HepG2 (cell line): Measurements from ENCODE around the gene CPNE5. TPM values are rescaled to one million over a fixed set of nuclear protein-coding genes. Genes with fewer than 3 reads are reported as not detected.
A peak's percentile ranks its signal among the peaks of the same experiment; 100 is the strongest.

ENCODE experiments used
- ATAC-seq: fragments of 200-7000 bp; cut with Tn5 transposase; 3 replicates; pipeline ENCODE4 v1.9.1; 2020; ENCODE audit warnings: mild to moderate bottlenecking, moderate library complexity
- BruUV-seq: library from RNA; stranded (reverse); fragments of 400-500 nt; replicated peaks from 2 replicates; lab custom pipeline; 2021; lab: Mats Ljungman, UMichigan
- CTCF ChIA-PET: fragments of 300-600 bp; formaldehyde crosslinking; extraction: SDS; loops from one replicate; lab custom pipeline; 2021; ENCODE audit warnings: low total read pairs, inconsistent platforms, low intra/inter-chr PET ratio; lab: Yijun Ruan, JAX
- POLR2A ChIA-PET: fragments of 350-600 bp; sonication (Branson Sonifier 250); formaldehyde crosslinking; loops from one replicate; lab custom pipeline; 2020; ENCODE audit warnings: antibody characterized with exemption, inconsistent platforms; lab: Yijun Ruan, JAX
- DNase-seq: peaks from one replicate; pipeline ENCODE4 v3.0.0-alpha.2; 2015; ENCODE audit warnings: low spot score
- FAIRE-seq: peaks from 3 replicates; lab custom pipeline; 2011; peaks lifted over from hg19 to GRCh38; lab: Jason Lieb, UNC
- H2AFZ ChIP-seq: one replicate; pipeline ENCODE4 v1.6.1; 2011; ENCODE audit warnings: low read length, inconsistent platforms
- H3K27ac ChIP-seq: fragments of 300-600 bp; 3 replicates; pipeline ENCODE4 v1.8.0; 2011; ENCODE audit warnings: mixed run types, mild to moderate bottlenecking, mixed read lengths, low read length, inconsistent platforms; ENCODE audit not compliant: insufficient read depth; ENCODE audit errors: extremely low read length
- H3K27me3 ChIP-seq, 2 experiments: fragments of 200-600 bp in 1 of 2; 2 replicates in 1 of 2; 3 replicates in 1 of 2; pipeline versions ENCODE4 v1.6.0 to v1.8.0; 2011; ENCODE audit warnings: low read length in 2 of 2, mild to moderate bottlenecking in 2 of 2, moderate library complexity in 2 of 2, inconsistent platforms in 1 of 2; ENCODE audit not compliant: insufficient read depth in 2 of 2, control insufficient read depth in 1 of 2
- H3K36me3 ChIP-seq, 2 experiments: fragments of 200-600 bp in 1 of 2; replicated peaks in 1 of 2; 2 replicates in 1 of 2; 3 replicates in 1 of 2; pipeline versions ENCODE4 v1.5.1 to v1.8.0; 2011; ENCODE audit warnings: low read length in 2 of 2, inconsistent platforms in 1 of 2; ENCODE audit not compliant: insufficient read depth in 2 of 2, control insufficient read depth in 1 of 2
- H3K4me1 ChIP-seq: 2 replicates; pipeline ENCODE4 v1.5.1; 2012; ENCODE audit warnings: low read length, inconsistent platforms; ENCODE audit not compliant: insufficient read depth
- H3K4me2 ChIP-seq: 2 replicates; pipeline ENCODE4 v1.6.0; 2011; ENCODE audit warnings: low read depth, low read length, inconsistent platforms
- H3K4me3 ChIP-seq, 3 experiments: fragments of 200-600 bp in 1 of 3; sonication (generic), shearing (Covaris generic) in 1 of 3; replicated peaks in 1 of 3; 2 replicates each; pipeline ENCODE4 v1.5.1; 2011 to 2016; ENCODE audit warnings: low read length in 3 of 3, inconsistent platforms in 2 of 3, low read depth in 2 of 3, mild to moderate bottlenecking in 2 of 3, control low read depth in 1 of 3, mixed read lengths in 1 of 3; ENCODE audit not compliant: insufficient read depth in 1 of 3
- H3K79me2 ChIP-seq: one replicate; pipeline ENCODE4 v1.6.1; 2011; ENCODE audit warnings: low read length, inconsistent platforms; ENCODE audit not compliant: insufficient read depth
- H3K9ac ChIP-seq: 2 replicates; pipeline ENCODE4 v1.6.0; 2011; ENCODE audit warnings: mild to moderate bottlenecking, low read depth, low read length, inconsistent platforms; ENCODE audit not compliant: insufficient read depth
- H3K9me3 ChIP-seq: 2 replicates; pipeline ENCODE4 v1.5.1; 2012; ENCODE audit warnings: mild to moderate bottlenecking, low read length
- H4K20me1 ChIP-seq: 2 replicates; pipeline ENCODE4 v1.6.0; 2011; ENCODE audit warnings: inconsistent platforms, mild to moderate bottlenecking, low read length, moderate library complexity; ENCODE audit not compliant: insufficient read depth
- ZFAT ChIP-seq: sonication (generic); formaldehyde crosslinking; conservative IDR thresholded peaks from 2 replicates; pipeline ENCODE4 v1.8.1; 2023; ENCODE audit warnings: missing genetic modification reagents, inconsistent platforms
- ZMYM2 ChIP-seq: sonication (generic); formaldehyde crosslinking; IDR thresholded peaks from 2 replicates; pipeline ENCODE4 v1.8.0; 2022; ENCODE audit warnings: mild to moderate bottlenecking, missing genetic modification reagents
- ZNF121 ChIP-seq: sonication (generic); formaldehyde crosslinking; IDR thresholded peaks from 2 replicates; pipeline ENCODE4 v1.5.0; 2020; ENCODE audit warnings: mild to moderate bottlenecking, missing genetic modification reagents
- WGBS: methylation state at CpG from one replicate; pipeline ENCODE4 v1.1.6; 2017; ENCODE audit warnings: low lambda C conversion rate; 5-methylcytosine and 5-hydroxymethylcytosine counted together
- in situ Hi-C: cut with HindIII; loops from 2 replicates; pipeline ENCODE4 v1.10.0; 2017; ENCODE audit warnings: low pct_unique_long_range_greater_than_20kb; ENCODE audit not compliant: extremely low pct_ligation_motif_present
- intact Hi-C: fragments of 100-400 bp; cut with micrococcal nuclease; formaldehyde crosslinking; loops from one replicate; pipeline ENCODE4 v1.10.0; 2022; ENCODE audit not compliant: unreplicated experiment
- polyA plus RNA-seq, 8 experiments: library from polyadenylated mRNA; depleted of rRNA in 3 of 8; stranded (reverse) in 7 of 8; unstranded in 1 of 8; fragments of >200 nt; fragmentation: Illumina TruSeq in 4 of 8; extraction: Trizol in 4 of 8; gene quantifications; 2 replicates each; pipeline versions ENCODE4 v1.2.1 to v1.2.3, GENCODE V29; 2011 to 2016; ENCODE audit warnings: low read depth in 4 of 8, missing spikeins in 1 of 8, mixed read lengths in 1 of 8; ENCODE audit not compliant: insufficient read depth in 1 of 8
- total RNA-seq, 5 experiments: library from RNA; depleted of rRNA; stranded (reverse); fragments of >200 nt; fragmentation: Illumina TruSeq; extraction: Trizol; gene quantifications; 2 replicates each; pipeline ENCODE4 v1.2.3, GENCODE V29; 2016; ENCODE audit warnings: low read depth in 1 of 5
- TF ChIP-seq, protein P1 (sequence below): sonication (generic); formaldehyde crosslinking; IDR thresholded peaks from 2 replicates; pipeline ENCODE4 v1.4.0; 2020; ENCODE audit warnings: missing genetic modification reagents

Gene CPNE5
- total and polyA plus RNA-seq, 2 of the 13 experiments (the other 11 are each of a cell fraction or from before 2014, with no cell fraction given) = 0.16 TPM; not detected in 1

DNA sequence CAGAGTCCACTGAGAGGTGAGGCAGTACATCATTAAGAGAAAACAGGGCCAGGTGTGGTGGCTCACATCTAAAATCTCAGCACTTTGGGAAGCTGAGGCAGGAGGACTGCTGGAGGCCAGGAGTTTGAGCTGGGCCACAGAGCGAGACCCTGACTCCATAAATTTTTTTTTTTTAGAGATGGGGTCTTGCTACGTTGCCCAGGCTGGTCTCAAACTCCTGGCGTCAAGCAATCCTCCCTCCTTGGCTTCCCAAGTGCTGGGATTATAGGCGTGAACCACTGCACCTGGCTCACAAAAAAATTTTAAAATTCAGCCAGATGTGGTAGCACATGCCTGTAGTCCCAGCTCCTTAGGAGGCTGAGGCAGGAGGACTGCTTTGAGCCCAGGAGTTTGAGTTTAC is 18.1 kb upstream of the CPNE5 start:
- FAIRE-seq (no peak), ATAC-seq (no peak), DNase-seq (no peak)
- H3K4me2 ChIP-seq = no peak overlapping the region
- no peak overlapping the region for H3K9ac ChIP-seq
- no peaks in the 10 kb centered on the region for H4K20me1 ChIP-seq
- no peak overlapping the region for H2AFZ ChIP-seq
- H3K27me3 ChIP-seq = no peaks in the 10 kb centered on the region
- H3K4me1 ChIP-seq = peaks cover 26% of the 10 kb centered on the region
- peaks cover 21 to 76% of the 10 kb centered on the region in 2 experiments for H3K36me3 ChIP-seq
- no peak overlapping the region for H3K4me3 ChIP-seq
- 97% methylated on average over 4 of the region's 4 CpGs for WGBS
- H3K9me3 ChIP-seq = no peaks in the 10 kb centered on the region
- intact Hi-C loops = loop anchor here (10.0 kb wide), 1 partner anchor 233 kb away; no protein-coding TSS in a partner anchor
- H3K79me2 ChIP-seq = peaks cover 21% of the 10 kb centered on the region
- no peak overlapping the region for H3K27ac ChIP-seq
- POLR2A ChIA-PET = no interaction called here
- BruUV-seq = no TSS peak
- in situ Hi-C loops = no loop called here
- peak; percentile 79 for TF ChIP-seq ZNF121 (CRISPR knock-in tag)
- no peak for TF ChIP-seq ZMYM2 (CRISPR knock-in tag)
- TF ChIP-seq, all 625 proteins: peak for 1
- CTCF ChIA-PET = no interaction called here

DNA sequence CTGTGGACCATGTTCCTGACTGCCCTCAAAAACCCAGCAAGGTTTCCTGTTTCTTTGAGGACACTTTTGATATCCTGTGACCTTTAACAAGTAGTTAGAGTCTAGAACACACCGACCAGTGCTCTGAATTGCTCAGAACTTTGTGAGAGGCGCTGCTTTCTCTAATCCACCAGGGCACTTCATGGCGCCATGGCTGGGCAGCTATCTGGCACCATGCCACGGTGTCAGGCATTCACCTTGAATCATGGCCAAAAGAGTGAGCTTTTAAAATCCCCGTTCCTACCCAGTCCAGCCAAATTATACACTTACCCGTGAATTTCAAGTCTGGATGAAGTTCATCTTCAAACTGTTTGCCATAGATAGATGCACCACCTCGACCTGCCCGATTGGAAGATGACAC is 17.0 kb upstream of the CPNE5 start:
- no TSS peak for BruUV-seq
- H3K79me2 ChIP-seq = peaks cover 21% of the 10 kb centered on the region
- H3K27ac ChIP-seq = no peak overlapping the region
- H3K27me3 ChIP-seq = no peaks in the 10 kb centered on the region
- DNase-seq = no peak
- H3K9me3 ChIP-seq = no peaks in the 10 kb centered on the region
- TF ChIP-seq ZFAT (CRISPR knock-in tag) = no peak
- TF ChIP-seq, protein P1, sequence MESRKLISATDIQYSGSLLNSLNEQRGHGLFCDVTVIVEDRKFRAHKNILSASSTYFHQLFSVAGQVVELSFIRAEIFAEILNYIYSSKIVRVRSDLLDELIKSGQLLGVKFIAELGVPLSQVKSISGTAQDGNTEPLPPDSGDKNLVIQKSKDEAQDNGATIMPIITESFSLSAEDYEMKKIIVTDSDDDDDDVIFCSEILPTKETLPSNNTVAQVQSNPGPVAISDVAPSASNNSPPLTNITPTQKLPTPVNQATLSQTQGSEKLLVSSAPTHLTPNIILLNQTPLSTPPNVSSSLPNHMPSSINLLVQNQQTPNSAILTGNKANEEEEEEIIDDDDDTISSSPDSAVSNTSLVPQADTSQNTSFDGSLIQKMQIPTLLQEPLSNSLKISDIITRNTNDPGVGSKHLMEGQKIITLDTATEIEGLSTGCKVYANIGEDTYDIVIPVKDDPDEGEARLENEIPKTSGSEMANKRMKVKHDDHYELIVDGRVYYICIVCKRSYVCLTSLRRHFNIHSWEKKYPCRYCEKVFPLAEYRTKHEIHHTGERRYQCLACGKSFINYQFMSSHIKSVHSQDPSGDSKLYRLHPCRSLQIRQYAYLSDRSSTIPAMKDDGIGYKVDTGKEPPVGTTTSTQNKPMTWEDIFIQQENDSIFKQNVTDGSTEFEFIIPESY (CRISPR knock-in tag) = peak; percentile 29; the same call in 1 of the 2 replicates
- no peak for ATAC-seq
- no peak overlapping the region for H3K4me2 ChIP-seq
- H4K20me1 ChIP-seq = no peaks in the 10 kb centered on the region
- no peak overlapping the region for H3K4me3 ChIP-seq
- in situ Hi-C loops = no loop called here
- intact Hi-C loops = loop anchor here (10.0 kb wide), 1 partner anchor 231 kb away; no protein-coding TSS in a partner anchor
- H3K9ac ChIP-seq = no peak overlapping the region
- no peak for FAIRE-seq
- no peak overlapping the region for H2AFZ ChIP-seq
- WGBS = over 99% methylated on average over 8 of the region's 8 CpGs
- CTCF ChIA-PET = no interaction called here
- peaks cover 36% of the 10 kb centered on the region for H3K4me1 ChIP-seq
- peaks cover 19 to 70% of the 10 kb centered on the region in 2 experiments for H3K36me3 ChIP-seq
- POLR2A ChIA-PET = no interaction called here
